ENCODE results near the gene NUP188. TPM values are rescaled to one million over a fixed set of nuclear protein-coding genes. Genes with fewer than 3 reads are reported as not detected.

NUP188 gene
- 17.7 and 18.2 TPM in 2 replicates for polyA plus RNA-seq (2013)

- Histone ChIP-seq H3K4ac (ENCODE audit: low read depth, low read length) (peak within 1 kb of the TSS; percentile 71), H3K9ac (ENCODE audit: low read length) (peak within 1 kb of the TSS; percentile 97), H3K27ac (ENCODE audit: low read depth, low read length) (peak within 1 kb of the TSS; percentile 48), H4K91ac (ENCODE audit: low read depth, low read length) (peak within 1 kb of the TSS; percentile 71), H3K79me1 (ENCODE audit: low read length) (peaks cover 11% of the 10 kb centered on the region), H3K9me3 (ENCODE audit: insufficient read depth, low read depth, low read length) (no peaks in the 10 kb centered on the region), H3K23ac (ENCODE audit: low read length) (no peak within 1 kb of the TSS), H3K36me3 (ENCODE audit: control insufficient read depth in 1 of 2, insufficient read depth in 2 of 2, low read length in 2 of 2) (peaks cover 7 to 10% of the 10 kb centered on the region in 2 experiments), H2BK12ac (ENCODE audit: low read length) (peak within 1 kb of the TSS; percentile 21), H3K4me3 (ENCODE audit: low read depth, low read length) (peak within 1 kb of the TSS; percentile 99), H3K27me3 (ENCODE audit: insufficient read depth, low read length) (no peaks in the 10 kb centered on the region), H3K18ac (ENCODE audit: low read length) (peak within 1 kb of the TSS; percentile 89), H2AFZ (ENCODE audit: insufficient read depth, low read length, poor library complexity) (peak within 1 kb of the TSS; percentile 96), H4K8ac (ENCODE audit: low read depth, low read length) (peak within 1 kb of the TSS; percentile 92), H2AK5ac (ENCODE audit: low read length) (peak within 1 kb of the TSS; percentile 57), H2BK120ac (ENCODE audit: insufficient read depth, low read length, poor library complexity) (peak within 1 kb of the TSS; percentile 77), H3K4me2 (ENCODE audit: low read length) (peak within 1 kb of the TSS; percentile 87), H3K14ac (ENCODE audit: low read length) (peak within 1 kb of the TSS; percentile 92), H3K79me2 (ENCODE audit: control insufficient read depth, insufficient read depth, low read length, poor library complexity) (peaks cover 10% of the 10 kb centered on the region), H4K12ac (ENCODE audit: low read depth, low read length) (peak within 1 kb of the TSS; percentile 89), H3K4me1 (ENCODE audit: control insufficient read depth in 1 of 2, insufficient read depth in 2 of 2, low read length in 2 of 2) (peaks cover 14 to 20% of the 10 kb centered on the region in 2 experiments), H2BK5ac (ENCODE audit: low read depth, low read length, poor library complexity) (peak within 1 kb of the TSS; percentile 59)
- DNase-seq: peak; percentile 90 to 99
- WGBS (ENCODE audit: extremely low coverage, insufficient coverage, insufficient read length): no CpG with 5 or more reads among the region's 86 CpGs
These were observed at the start of gene NUP188, which contains the start of gene DOLK for GRCh38 chr9:128947527-128948301. TSS of gene NUP188 (plus strand) at chr9:128947699. CDS start at chr9:128947720, 21 bp downstream. TSS of gene DOLK (minus strand) at chr9:128947603. CDS start at chr9:128947303, 300 bp downstream.

DNA sequence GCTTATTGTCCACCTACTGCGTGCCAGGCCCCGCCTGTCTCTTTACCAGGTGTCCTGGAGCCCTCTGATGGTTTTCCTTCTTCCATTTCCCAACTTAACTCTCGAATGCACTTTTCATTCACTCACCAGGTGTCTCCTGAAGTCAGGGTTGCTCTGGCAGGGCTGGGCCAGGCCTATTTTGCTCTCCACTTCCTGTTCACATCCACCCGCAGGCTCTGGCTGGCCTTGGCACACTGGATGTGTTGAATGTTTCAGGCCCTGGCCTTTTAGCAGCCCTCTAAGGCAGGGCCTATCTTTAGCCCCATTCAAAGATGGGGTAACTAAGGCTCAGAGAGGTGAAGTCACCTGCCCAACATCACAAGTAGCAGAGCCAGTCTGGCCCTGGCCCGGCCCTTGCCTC, 49.1 kb upstream of the NUP188 start:
- no peaks in the 10 kb centered on the region for H3K79me1 ChIP-seq (ENCODE audit: low read length)
- no peak overlapping the region for H3K23ac ChIP-seq (ENCODE audit: low read length)
- no peak overlapping the region for H2BK5ac ChIP-seq (ENCODE audit: low read depth, low read length, poor library complexity)
- no peak overlapping the region for H2AFZ ChIP-seq (ENCODE audit: insufficient read depth, low read length, poor library complexity)
- no peak overlapping the region for H4K12ac ChIP-seq (ENCODE audit: low read depth, low read length)
- no peak overlapping the region for H4K91ac ChIP-seq (ENCODE audit: low read depth, low read length)
- no peak for DNase-seq
- H3K18ac ChIP-seq (ENCODE audit: low read length): no peak overlapping the region
- H3K27me3 ChIP-seq (ENCODE audit: insufficient read depth, low read length): no peaks in the 10 kb centered on the region
- no peak overlapping the region for H4K8ac ChIP-seq (ENCODE audit: low read depth, low read length)
- H3K4me1 ChIP-seq (ENCODE audit: control insufficient read depth in 1 of 2, insufficient read depth in 2 of 2, low read length in 2 of 2): no peaks in the 10 kb centered on the region
- no peak overlapping the region for H3K14ac ChIP-seq (ENCODE audit: low read length)
- no peak overlapping the region for H2BK12ac ChIP-seq (ENCODE audit: low read length)
- no peak overlapping the region for H3K4me2 ChIP-seq (ENCODE audit: low read length)
- no peak overlapping the region for H2BK120ac ChIP-seq (ENCODE audit: insufficient read depth, low read length, poor library complexity)
- no peak overlapping the region for H2AK5ac ChIP-seq (ENCODE audit: low read length)
- no peaks in the 10 kb centered on the region for H3K9me3 ChIP-seq (ENCODE audit: insufficient read depth, low read depth, low read length)
- WGBS (ENCODE audit: extremely low coverage, insufficient coverage, insufficient read length): no CpG with 5 or more reads among the region's 5 CpGs
- H3K4me3 ChIP-seq (ENCODE audit: low read depth, low read length): no peak overlapping the region
- H3K36me3 ChIP-seq (ENCODE audit: control insufficient read depth in 1 of 2, insufficient read depth in 2 of 2, low read length in 2 of 2): peaks cover 42 to 45% of the 10 kb centered on the region in 2 experiments
- no peak overlapping the region for H3K9ac ChIP-seq (ENCODE audit: low read length)
- H3K27ac ChIP-seq (ENCODE audit: low read depth, low read length): no peak overlapping the region
- H3K79me2 ChIP-seq (ENCODE audit: control insufficient read depth, insufficient read depth, low read length, poor library complexity): no peaks in the 10 kb centered on the region
- H3K4ac ChIP-seq (ENCODE audit: low read depth, low read length): no peak overlapping the region

DNA sequence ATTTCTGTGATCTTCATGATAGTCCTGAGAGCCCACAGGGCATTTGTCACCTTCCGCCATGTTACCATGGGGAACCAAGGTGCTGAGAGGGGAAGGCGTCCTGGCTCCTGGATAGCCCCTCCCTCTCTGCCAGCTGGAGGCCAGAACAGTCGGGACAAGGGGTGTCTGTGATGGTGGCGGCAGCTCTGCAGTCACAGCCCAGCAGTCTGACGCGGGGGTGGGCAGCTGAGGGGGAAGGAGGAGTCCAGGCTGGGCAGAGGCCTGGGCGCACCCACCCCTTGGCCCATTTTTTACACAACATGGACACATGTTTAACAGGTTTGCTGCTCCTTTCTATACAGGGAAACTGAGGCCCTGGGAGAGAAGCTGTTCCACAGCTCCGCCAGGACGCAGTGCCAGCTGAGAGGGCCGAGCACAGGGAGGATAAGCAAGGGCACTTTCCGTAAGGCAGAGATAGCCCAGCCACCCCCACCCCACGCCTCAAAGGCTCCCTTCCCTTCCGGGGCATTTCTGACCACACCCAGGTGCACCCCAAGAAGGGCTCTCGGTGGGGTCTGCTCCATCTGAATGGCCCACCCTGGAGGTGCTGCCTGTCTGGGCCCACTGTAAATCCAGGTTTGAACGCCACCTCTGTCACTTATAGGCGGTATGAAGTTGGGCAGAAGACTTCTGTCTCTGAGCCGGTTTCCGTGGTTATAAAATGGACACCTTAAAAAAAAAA, 48.5 kb upstream of the NUP188 start:
- Histone ChIP-seq H3K36me3 (ENCODE audit: control insufficient read depth in 1 of 2, insufficient read depth in 2 of 2, low read length in 2 of 2) (peaks cover 39 to 44% of the 10 kb centered on the region in 2 experiments), H2BK12ac (ENCODE audit: low read length) (no peak overlapping the region), H2BK120ac (ENCODE audit: insufficient read depth, low read length, poor library complexity) (no peak overlapping the region), H3K9me3 (ENCODE audit: insufficient read depth, low read depth, low read length) (no peaks in the 10 kb centered on the region), H3K4me1 (ENCODE audit: control insufficient read depth in 1 of 2, insufficient read depth in 2 of 2, low read length in 2 of 2) (no peaks in the 10 kb centered on the region), H3K4ac (ENCODE audit: low read depth, low read length) (no peak overlapping the region), H3K23ac (ENCODE audit: low read length) (no peak overlapping the region), H3K27ac (ENCODE audit: low read depth, low read length) (no peak overlapping the region), H3K79me2 (ENCODE audit: control insufficient read depth, insufficient read depth, low read length, poor library complexity) (no peaks in the 10 kb centered on the region), H3K4me3 (ENCODE audit: low read depth, low read length) (no peak overlapping the region), H2AFZ (ENCODE audit: insufficient read depth, low read length, poor library complexity) (no peak overlapping the region), H3K18ac (ENCODE audit: low read length) (no peak overlapping the region), H4K91ac (ENCODE audit: low read depth, low read length) (no peak overlapping the region), H3K27me3 (ENCODE audit: insufficient read depth, low read length) (no peaks in the 10 kb centered on the region), H2BK5ac (ENCODE audit: low read depth, low read length, poor library complexity) (no peak overlapping the region), H4K12ac (ENCODE audit: low read depth, low read length) (no peak overlapping the region), H3K14ac (ENCODE audit: low read length) (no peak overlapping the region), H3K4me2 (ENCODE audit: low read length) (no peak overlapping the region), H3K79me1 (ENCODE audit: low read length) (no peaks in the 10 kb centered on the region), H3K9ac (ENCODE audit: low read length) (no peak overlapping the region), H4K8ac (ENCODE audit: low read depth, low read length) (no peak overlapping the region), H2AK5ac (ENCODE audit: low read length) (no peak overlapping the region)
- WGBS (ENCODE audit: extremely low coverage, insufficient coverage, insufficient read length): no CpG with 5 or more reads among the region's 18 CpGs
- no peak for DNase-seq

GRCh38 chr9:128899566-128900322, 47.8 kb upstream of the NUP188 start:
- no CpG with 5 or more reads among the region's 8 CpGs for WGBS (ENCODE audit: extremely low coverage, insufficient coverage, insufficient read length)
- no peak overlapping the region for H3K18ac ChIP-seq (ENCODE audit: low read length)
- H3K79me2 ChIP-seq (ENCODE audit: control insufficient read depth, insufficient read depth, low read length, poor library complexity): no peaks in the 10 kb centered on the region
- H3K4me1 ChIP-seq (ENCODE audit: control insufficient read depth in 1 of 2, insufficient read depth in 2 of 2, low read length in 2 of 2): no peaks in the 10 kb centered on the region
- H3K4ac ChIP-seq (ENCODE audit: low read depth, low read length): peak overlapping the region; percentile 19
- H3K4me3 ChIP-seq (ENCODE audit: low read depth, low read length): no peak overlapping the region
- no peak overlapping the region for H4K91ac ChIP-seq (ENCODE audit: low read depth, low read length)
- no peaks in the 10 kb centered on the region for H3K9me3 ChIP-seq (ENCODE audit: insufficient read depth, low read depth, low read length)
- H2BK12ac ChIP-seq (ENCODE audit: low read length): no peak overlapping the region
- H3K27ac ChIP-seq (ENCODE audit: low read depth, low read length): no peak overlapping the region
- H2BK5ac ChIP-seq (ENCODE audit: low read depth, low read length, poor library complexity): no peak overlapping the region
- H4K12ac ChIP-seq (ENCODE audit: low read depth, low read length): no peak overlapping the region
- H3K4me2 ChIP-seq (ENCODE audit: low read length): no peak overlapping the region
- no peak overlapping the region for H3K14ac ChIP-seq (ENCODE audit: low read length)
- no peak overlapping the region for H3K23ac ChIP-seq (ENCODE audit: low read length)
- DNase-seq: no peak
- H3K79me1 ChIP-seq (ENCODE audit: low read length): no peaks in the 10 kb centered on the region
- H4K8ac ChIP-seq (ENCODE audit: low read depth, low read length): peak overlapping the region; percentile 17
- no peaks in the 10 kb centered on the region for H3K27me3 ChIP-seq (ENCODE audit: insufficient read depth, low read length)
- H3K9ac ChIP-seq (ENCODE audit: low read length): no peak overlapping the region
- no peak overlapping the region for H2BK120ac ChIP-seq (ENCODE audit: insufficient read depth, low read length, poor library complexity)
- no peak overlapping the region for H2AFZ ChIP-seq (ENCODE audit: insufficient read depth, low read length, poor library complexity)
- no peak overlapping the region for H2AK5ac ChIP-seq (ENCODE audit: low read length)
- H3K36me3 ChIP-seq (ENCODE audit: control insufficient read depth in 1 of 2, insufficient read depth in 2 of 2, low read length in 2 of 2): peaks cover 39 to 44% of the 10 kb centered on the region in 2 experiments
